Right lobe of liver (tissue), 4 donors: ENCODE measurements around the gene WDHD1.

Source experiments
- CTCF ChIP-seq, 4 donors: fragments of 200-600 bp in 3 of 4; fragments of 450-650 bp in 1 of 4; IDR thresholded peaks; one replicate each; pipeline versions ENCODE4 v1.5.1 to v1.8.0; 2016 to 2022; ENCODE audit warnings: antibody characterized with exemption in 4 of 4, mild to moderate bottlenecking in 2 of 4
- POLR2A ChIP-seq: fragments of 450-650 bp; IDR thresholded peaks from one replicate; pipeline ENCODE4 v1.6.1; 2017; ENCODE audit warnings: antibody characterized with exemption, mild to moderate bottlenecking
- donor health status: DM: no; HTN: no; CAD: no.
- donor health status: DM: no; HTN: no; CAD: no.
- donor health status: DM: no; HTN: yes; CAD: no.

GRCh38 chr14:55053500-55053899 lies 26.6 kb upstream of the WDHD1 start:
- TF ChIP-seq CTCF (IDR thresholded peaks at IDR 0.05) (no peak), POLR2A (no peak)
